Measurements from ENCODE around the gene ADH1A. TPM values are rescaled to one million over a fixed set of nuclear protein-coding genes. Genes with fewer than 3 reads are reported as not detected.

The ADH1A gene
- total and polyA plus RNA-seq, 2 of the 13 experiments (the other 11 are each of a cell fraction or from before 2014, with no cell fraction given), result 0.13 TPM; not detected in 1

GRCh38 chr4:99282731-99283130 lies 8.1 kb downstream of the ADH1A start (continued):
- no peak for TF ChIP-seq LRRFIP1 (CRISPR knock-in tag; conservative IDR thresholded peaks at IDR 0.05)
- TF ChIP-seq E2F5 (CRISPR knock-in tag; conservative IDR thresholded peaks at IDR 0.05), result no peak
- TF ChIP-seq FOXP4 (CRISPR knock-in tag; IDR thresholded peaks at IDR 0.05), result no peak
- no peak for TF ChIP-seq ATF1 (CRISPR knock-in tag; IDR thresholded peaks at IDR 0.05)
- TF ChIP-seq ZNF777 (CRISPR knock-in tag; IDR thresholded peaks at IDR 0.05), result no peak

DNA sequence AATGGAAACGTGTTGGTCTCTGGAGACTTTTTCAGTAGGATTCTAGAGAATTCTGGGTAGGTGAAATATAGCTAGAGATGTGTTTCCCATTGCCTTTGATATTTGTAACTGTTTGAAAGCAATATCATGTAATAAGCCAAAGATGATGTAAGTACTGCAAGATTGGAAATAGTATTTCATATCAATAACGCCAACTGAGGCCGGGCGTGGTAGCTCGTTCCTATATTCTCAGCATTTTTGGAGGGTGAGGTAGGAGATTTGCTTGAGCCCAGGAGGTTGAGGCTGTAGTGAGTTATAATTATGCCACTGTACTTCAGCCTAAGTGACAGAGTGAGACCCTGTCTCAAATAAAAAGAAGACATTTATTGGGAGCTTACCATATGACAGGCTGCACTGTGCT lies 9.5 kb downstream of the ADH1A start:
- intact Hi-C loops (cut with micrococcal nuclease; ENCODE audit: unreplicated experiment), result no loop called here
- Histone ChIP-seq H3K9ac (ENCODE audit: insufficient read depth, low read depth, low read length) (no peak overlapping the region), H3K9me3 (ENCODE audit: low read length) (no peaks in the 10 kb centered on the region), H3K4me3 (replicated peaks in 1 of 3; ENCODE audit: insufficient read depth in 1 of 3, low read depth in 2 of 3, low read length in 3 of 3) (no peak overlapping the region), H3K4me2 (ENCODE audit: low read depth, low read length) (no peak overlapping the region), H3K27me3 (ENCODE audit: control insufficient read depth in 1 of 2, insufficient read depth in 2 of 2, low read length in 2 of 2) (no peaks in the 10 kb centered on the region), H3K27ac (ENCODE audit: extremely low read length, insufficient read depth, low read length) (no peak overlapping the region), H2AFZ (ENCODE audit: low read length) (no peak overlapping the region), H3K4me1 (ENCODE audit: insufficient read depth, low read length) (no peaks in the 10 kb centered on the region), H3K79me2 (ENCODE audit: insufficient read depth, low read length) (no peaks in the 10 kb centered on the region), H3K36me3 (replicated peaks in 1 of 2; ENCODE audit: control insufficient read depth in 1 of 2, insufficient read depth in 2 of 2, low read length in 2 of 2) (no peaks in the 10 kb centered on the region), H4K20me1 (ENCODE audit: insufficient read depth, low read length) (no peaks in the 10 kb centered on the region)
- DNase-seq (ENCODE audit: low spot score) (no peak), FAIRE-seq (no peak), ATAC-seq (no peak)
- 83% methylated on average over 5 of the region's 5 CpGs for WGBS (ENCODE audit: low lambda C conversion rate)
- no TSS peak for BruUV-seq (replicated peaks)
- in situ Hi-C loops (cut with HindIII; ENCODE audit: extremely low pct_ligation_motif_present, low pct_unique_long_range_greater_than_20kb), result no loop called here
- POLR2A ChIA-PET, result no interaction called here
- CTCF ChIA-PET (ENCODE audit: low intra/inter-chr PET ratio, low total read pairs), result no interaction called here
- TF ChIP-seq, protein P1, sequence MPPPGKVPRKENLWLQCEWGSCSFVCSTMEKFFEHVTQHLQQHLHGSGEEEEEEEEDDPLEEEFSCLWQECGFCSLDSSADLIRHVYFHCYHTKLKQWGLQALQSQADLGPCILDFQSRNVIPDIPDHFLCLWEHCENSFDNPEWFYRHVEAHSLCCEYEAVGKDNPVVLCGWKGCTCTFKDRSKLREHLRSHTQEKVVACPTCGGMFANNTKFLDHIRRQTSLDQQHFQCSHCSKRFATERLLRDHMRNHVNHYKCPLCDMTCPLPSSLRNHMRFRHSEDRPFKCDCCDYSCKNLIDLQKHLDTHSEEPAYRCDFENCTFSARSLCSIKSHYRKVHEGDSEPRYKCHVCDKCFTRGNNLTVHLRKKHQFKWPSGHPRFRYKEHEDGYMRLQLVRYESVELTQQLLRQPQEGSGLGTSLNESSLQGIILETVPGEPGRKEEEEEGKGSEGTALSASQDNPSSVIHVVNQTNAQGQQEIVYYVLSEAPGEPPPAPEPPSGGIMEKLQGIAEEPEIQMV (CRISPR knock-in tag; IDR thresholded peaks at IDR 0.05; ENCODE audit: low read depth), result no peak
- TF ChIP-seq, protein P2, sequence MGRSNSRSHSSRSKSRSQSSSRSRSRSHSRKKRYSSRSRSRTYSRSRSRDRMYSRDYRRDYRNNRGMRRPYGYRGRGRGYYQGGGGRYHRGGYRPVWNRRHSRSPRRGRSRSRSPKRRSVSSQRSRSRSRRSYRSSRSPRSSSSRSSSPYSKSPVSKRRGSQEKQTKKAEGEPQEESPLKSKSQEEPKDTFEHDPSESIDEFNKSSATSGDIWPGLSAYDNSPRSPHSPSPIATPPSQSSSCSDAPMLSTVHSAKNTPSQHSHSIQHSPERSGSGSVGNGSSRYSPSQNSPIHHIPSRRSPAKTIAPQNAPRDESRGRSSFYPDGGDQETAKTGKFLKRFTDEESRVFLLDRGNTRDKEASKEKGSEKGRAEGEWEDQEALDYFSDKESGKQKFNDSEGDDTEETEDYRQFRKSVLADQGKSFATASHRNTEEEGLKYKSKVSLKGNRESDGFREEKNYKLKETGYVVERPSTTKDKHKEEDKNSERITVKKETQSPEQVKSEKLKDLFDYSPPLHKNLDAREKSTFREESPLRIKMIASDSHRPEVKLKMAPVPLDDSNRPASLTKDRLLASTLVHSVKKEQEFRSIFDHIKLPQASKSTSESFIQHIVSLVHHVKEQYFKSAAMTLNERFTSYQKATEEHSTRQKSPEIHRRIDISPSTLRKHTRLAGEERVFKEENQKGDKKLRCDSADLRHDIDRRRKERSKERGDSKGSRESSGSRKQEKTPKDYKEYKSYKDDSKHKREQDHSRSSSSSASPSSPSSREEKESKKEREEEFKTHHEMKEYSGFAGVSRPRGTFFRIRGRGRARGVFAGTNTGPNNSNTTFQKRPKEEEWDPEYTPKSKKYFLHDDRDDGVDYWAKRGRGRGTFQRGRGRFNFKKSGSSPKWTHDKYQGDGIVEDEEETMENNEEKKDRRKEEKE (IDR thresholded peaks at IDR 0.05), result no peak

All from HepG2 (cell line).